Stimulated activated CD8-positive, alpha-beta memory T cell treated with anti-CD3 and anti-CD28 coated beads, Interleukin-12 subunit alpha, Interleukin-12 subunit beta, amount 100 ng/mL, for 4 hours (primary cell): Measurements from ENCODE around the gene PRR33.

ENCODE experiments used
- DNase-seq: peaks from one replicate; pipeline ENCODE4 v3.0.0-alpha.2; 2020; ENCODE audit warnings: low read depth

The PRR33 gene

DNA sequence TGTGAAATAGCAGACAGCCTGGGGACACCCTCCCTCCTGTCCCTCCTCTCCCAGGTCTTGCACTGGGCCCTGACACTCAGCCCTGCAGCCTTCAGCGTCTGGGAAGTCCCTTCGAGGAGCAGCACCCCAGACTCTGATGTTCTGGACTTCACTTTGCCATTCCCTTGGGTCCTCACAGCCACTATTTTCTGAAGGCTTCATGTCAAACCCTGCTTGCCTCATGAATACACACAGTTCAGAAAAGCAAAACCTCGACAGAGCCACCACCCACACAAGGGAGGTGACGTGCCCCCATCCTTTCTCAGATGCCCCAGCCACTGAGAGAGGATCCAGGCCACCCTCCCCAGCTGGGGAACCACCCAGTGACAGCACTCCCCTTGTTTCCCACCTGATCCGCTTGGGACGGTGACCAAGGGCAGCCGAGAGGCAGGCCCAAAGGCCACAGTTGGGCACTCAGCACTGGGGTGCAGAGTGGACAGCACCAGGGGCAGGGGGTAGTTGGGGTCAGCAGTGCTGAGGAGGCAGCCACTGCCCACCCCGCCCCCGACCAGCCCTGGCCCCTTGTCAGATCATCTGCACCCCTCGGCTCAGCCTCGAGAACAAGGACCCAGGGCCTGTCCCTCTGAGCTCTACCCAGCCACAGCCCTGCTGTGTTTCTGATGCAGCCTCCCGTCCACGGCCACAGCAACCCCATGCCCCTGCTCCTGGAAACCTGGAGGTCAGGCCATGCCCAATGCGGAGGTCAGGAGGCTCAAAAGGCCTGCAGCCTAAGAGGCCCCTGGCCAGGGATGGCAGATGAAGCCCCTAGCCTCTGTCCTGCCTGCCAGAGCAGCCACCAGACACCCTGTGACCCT lies 24.7 kb upstream of the PRR33 start:
- no peak for DNase-seq

DNA sequence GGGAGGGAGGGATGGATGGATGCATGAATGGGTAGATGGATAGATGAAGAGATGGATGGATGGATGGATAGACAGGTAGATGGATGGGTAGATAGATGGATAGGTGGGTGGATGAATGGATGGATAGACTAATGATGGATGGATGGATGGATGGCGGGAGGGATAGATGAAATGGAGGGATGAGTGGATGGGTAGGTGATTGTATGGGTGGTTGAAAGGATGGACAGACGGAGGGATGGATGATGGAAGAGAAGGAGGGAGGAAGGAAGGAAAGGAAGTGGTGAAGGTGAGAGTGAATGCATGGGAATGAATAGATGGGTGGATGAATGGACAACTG lies 24.1 kb upstream of the PRR33 start:
- DNase-seq, result no peak

DNA sequence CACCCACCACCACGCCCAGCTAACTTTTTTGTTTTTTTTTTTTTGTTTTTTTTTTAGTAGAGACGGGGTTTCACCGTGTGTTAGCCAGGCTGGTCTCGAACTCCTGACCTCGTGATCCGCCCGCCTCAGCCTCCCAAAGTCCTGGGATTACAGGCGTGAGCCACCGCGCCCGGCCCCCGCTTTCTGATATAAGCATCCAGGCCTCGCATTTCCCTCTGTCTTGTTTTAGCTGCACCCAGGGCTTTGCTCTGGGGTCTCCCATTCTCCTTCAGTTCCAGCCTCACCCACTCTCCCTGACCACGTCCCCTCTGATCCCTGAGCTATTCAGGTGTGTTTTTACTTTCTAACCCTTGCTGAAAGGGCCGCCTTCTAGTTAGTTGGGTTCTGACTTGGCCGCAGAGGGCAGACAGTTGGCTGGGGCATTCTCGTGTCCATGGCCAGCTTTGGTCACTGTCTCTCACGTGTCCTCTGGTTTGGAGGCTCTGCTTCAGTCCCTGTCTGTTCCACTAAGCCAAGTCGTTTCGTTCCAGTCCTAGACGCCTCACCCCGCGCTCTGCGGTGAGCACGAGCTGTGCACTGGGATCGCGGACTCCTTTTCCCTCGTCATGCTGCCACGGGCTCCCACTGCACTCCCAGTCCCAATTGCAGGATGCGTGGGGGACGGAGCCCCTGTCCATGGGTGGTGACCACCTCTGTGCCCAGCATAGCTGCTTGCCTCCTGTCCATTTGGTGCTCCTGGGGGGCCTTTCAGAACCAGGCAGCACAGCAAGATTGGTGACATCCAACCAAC lies 21.8 kb upstream of the PRR33 start:
- DNase-seq, result no peak

DNA sequence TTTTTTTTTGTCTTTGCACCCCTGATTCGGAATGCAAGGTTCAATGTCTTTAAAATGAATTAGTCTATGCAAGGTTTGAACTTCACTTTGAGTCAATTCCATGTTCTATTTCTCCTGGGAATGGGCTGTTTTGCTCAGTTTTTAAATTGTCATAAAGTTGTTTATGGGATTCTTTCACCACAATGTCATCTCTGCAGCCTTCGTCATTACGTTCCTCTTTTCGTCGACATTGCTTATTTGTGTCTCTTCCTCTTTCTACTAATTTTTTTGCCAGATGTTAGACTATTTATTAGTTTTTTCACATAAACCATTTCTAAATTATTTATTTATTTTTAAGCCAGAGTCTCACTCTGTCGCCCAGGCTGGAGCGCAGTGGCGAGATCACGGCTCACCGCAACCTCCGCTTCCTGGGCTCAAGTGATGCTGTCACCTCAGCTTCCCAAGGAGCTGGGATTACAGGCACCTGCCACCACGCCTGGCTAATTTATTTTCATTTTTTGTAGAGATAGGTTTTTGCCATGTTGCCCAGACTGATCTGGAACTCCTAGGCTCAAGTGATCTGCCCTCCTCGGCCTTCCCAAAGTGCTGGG lies 20.7 kb upstream of the PRR33 start:
- no peak for DNase-seq

DNA sequence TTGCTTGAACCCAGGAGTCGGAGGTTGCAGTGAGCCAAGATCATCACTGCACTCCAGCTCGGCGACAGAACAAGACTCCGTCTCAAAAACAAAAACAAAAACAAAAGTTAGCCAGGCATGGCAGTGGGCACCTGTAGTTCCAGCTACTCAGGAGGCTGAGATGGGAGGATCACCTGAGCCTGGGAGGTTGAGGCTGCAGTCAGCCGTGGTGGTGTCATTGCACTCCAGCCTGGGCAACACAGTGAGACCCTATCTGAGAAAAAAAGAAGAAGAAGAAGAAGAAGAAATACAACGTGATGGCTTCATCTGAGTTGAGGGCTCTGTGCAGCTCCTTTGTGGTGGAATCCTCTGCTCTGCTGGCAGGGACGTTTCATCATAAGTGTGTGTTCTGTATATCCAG lies 17.8 kb upstream of the PRR33 start:
- no peak for DNase-seq

DNA sequence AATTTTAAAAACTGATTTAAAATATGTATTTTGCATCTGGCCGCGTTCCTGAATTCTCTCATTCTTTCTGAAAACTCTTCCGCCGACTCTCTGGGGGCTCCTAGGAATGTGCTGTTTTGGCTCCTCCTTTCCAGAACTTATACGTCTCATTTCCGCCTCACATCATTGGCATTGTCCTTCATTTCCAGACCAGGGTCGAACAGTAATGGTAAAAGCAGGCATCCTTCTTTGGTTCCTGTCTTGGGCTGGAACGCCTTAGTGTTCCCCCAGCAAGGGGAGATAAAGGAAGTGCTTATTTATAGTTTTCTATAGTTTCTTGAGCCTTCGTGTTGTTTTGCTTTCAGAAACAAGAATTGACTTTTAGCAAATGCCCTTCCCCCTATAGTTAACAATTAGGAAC lies 16.9 kb upstream of the PRR33 start:
- DNase-seq, result no peak

DNA sequence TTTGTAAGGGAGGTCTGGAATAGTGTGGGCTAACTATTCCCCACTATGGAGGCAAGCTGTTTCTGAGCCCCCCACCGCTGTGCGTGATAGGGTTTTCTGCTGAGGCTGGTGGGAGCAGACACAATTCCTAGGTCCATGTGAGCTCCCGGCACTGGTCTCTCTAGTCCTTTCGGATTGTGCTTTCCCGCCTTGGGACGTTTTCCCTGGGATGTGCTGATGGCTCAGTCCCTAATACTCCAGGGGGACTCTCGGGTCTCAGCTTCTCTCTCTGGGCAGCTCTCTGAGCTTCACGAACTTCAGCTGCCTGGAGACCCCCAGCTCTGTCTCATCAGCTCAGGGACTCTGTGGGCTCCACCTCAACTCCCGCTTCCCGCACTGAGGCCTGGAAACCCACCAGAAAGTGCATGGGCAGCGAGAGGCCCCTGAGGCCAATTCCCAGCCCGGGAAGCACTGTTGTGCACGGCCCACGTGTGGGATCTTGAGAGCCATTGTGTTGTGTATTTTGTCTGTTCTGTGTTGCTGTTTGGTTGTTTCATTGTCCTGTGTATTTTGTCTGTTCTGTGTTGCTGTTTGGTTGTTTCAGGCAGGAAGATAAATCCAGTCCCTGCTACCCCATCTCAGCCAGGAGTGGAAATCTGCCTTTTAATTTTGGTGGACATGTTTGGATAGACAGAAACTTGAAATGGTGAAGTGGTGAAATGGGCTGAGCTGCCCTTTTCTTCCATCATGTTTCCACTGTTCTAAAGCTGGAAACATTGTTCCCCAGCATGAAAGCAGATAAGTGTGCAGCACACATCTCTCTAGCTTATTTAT lies 15.1 kb upstream of the PRR33 start:
- DNase-seq, result no peak

DNA sequence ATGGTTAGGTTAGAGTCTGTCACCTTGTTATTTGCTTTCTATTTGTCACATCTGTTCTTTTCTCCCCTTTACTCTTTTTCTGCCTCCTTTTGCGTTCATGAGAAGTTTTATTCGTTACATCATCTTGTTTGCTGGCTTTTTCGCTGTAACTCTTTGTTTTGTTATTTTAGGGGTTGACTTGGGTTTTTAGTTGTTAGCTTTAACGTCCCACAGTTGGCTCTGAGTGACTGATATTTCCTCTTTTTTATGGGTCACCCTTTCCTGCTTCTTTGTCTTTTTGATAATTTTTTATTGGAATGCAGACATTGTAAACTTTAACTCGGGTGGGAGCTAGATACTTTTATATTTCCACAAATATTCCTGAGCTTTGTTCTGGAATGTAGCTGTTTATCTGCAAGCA lies 14.5 kb upstream of the PRR33 start:
- DNase-seq, result no peak

DNA sequence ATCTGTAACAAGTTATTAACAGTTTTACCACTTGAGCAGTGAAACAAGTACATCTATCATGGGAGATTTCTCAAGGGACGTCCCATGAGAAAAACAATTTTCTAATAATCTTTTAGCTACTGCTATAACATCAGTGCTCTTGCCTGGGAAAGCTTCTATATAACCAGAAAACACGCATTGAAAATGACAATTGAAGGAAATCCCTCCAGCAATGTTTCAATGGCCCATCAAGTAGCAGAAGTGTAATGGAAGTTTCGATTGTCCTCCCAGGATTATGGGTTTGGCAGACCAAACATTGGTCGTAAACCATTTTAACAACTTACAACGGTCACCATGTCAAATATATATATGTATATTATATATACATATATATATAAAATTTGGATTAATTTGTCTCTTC lies 8.0 kb upstream of the PRR33 start:
- no peak for DNase-seq

DNA sequence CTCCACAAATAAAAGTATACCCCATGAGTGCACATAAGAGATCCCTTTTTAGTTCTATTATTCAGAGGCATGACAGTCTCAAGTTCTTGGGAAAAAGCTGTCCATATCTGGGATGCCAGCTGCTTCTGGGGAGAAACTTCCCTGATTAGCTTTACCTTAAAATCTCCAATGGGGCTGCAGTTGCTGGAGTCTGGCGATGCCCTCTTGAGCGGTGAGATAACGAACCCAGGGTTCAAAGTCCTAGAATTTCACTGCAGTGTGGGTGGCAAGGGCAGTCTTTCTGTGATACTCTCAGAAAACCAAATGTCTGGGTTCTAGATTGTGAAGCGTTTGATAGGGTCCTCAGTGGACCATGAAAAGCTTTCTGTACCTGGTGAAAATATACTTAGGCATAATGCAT lies 7.4 kb upstream of the PRR33 start:
- no peak for DNase-seq

DNA sequence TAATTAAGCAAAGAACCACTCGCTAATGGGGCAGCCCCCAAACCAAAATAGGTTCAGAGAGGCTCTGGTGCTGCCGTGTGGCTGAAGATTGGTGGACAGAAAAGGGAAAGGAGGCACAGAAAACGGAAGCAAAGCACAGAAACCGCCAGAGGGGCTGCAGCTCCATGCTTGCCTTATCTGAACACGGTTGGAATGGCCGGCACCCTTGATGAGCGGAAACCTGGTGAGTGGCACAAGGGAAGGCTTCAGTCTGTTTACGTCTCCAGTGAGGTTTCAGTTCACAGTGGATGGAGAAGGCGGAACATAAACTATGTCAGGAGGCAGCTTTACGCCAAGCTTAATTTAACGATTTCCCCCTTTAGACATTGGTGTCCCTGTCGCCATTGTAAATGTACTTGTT lies 5.2 kb upstream of the PRR33 start:
- DNase-seq, result no peak

DNA sequence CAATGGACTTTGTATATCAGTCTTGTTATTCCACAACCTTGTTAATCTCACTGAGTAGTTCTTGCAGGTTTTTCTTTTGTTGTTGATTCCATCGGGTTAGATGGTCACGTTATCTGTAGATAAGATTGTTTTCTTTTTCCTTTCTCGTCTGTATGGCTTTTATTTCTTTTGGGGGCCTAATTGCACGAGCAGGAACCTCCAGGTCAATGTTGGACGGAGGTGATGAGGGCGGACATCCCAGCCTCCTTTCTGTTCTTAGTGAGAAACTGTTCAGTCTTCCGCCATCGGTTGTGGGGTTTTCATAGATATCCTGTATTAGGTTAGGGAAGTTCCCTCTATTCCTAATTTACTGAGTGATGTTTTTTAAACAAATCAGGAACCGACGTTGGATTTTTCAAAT lies 4.8 kb upstream of the PRR33 start:
- no peak for DNase-seq

DNA sequence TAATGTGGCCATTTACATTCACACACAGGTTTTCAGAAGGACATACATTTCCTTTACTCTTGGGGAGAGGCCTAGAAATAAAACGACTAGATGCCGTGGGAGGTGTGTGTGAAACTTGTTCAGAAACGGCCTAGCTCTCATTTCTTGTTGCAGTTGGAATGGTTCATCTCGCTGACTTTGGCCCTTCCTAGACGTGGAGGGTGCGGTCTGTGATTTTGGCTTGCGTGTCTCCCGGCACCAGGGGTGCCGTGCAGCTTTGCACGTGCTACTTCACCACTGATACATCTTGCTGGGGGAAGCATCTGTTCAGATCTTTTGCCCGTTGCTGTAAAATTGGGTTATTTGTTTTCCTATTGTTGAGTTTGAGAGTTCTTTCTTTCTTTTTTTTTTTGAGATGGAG lies 3.1 kb upstream of the PRR33 start:
- no peak for DNase-seq

DNA sequence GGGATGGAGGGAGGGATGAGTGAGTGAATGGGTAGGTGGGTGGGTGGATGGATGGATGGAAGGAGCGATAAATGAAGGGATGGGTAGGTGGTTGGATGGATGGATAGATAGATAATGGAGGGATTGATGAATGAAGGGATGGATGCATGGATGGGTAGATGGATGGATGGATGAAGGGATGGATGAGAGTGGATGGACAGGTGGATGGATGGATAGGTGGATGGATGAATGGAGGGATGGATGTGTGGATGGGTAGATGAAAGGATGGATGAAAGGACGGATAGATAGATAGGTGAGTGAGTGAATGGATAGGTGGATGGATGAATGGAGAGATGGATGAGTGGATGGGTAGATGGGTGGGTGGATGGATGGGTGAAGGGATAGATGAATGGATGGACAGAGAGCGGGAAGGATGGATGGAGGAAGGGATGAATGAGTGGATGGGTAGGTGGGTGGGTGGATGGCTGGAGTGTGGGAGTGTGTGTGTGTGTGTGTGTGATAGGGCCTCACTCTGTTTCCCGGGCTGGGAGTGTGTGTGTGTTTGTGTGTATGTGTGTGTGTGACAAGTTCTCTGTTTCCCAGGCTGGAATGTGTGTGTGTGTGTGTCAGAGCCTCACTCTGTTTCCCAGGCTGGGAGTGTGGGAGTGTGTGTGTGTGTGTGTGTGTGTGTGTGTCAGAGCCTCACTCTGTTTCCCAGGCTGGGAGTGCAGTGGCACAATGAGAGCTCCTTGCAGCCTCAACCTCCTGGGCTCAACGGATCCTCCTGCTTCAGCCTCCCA lies 2.1 kb upstream of the PRR33 start:
- DNase-seq, result no peak

DNA sequence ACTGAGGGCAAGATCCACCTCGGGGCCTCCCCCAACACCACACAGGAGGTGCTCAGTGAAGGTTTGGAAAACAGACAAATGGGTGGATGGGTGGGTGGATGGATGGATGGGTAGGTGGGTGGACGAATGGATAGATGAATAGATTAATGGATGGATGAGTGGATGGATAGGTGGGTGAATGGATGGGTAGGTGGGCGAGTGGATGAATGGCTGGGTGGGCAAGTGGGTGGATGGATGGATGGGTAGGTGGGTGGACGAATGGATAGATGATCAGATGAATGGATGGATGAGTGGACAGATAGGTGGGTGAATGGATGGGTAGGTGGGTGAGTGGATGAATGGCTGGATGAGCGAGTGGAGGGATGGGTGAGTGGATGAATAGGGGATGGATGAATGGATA lies 863 bp upstream of the PRR33 start:
- DNase-seq, result no peak

DNA sequence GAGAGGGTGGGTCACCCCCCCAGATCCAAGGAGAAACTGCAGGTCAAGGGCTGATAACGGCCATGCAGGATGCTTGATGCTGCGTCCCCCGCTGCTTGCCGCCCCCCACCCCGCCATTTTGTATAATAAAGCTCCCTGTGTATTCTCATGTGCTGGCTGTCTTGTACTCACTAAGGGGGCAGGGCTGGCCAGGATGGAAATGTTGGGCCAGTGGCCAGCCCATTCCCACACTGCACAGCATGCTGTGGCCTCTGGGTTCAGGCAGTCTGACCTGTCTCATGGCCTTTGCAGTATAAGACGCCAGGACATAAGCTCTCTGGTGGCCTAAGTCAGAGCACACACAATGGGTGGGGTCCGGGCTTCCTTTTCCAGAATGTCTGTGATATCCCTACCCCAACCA lies 421 bp upstream of the PRR33 start:
- DNase-seq, result no peak

DNA sequence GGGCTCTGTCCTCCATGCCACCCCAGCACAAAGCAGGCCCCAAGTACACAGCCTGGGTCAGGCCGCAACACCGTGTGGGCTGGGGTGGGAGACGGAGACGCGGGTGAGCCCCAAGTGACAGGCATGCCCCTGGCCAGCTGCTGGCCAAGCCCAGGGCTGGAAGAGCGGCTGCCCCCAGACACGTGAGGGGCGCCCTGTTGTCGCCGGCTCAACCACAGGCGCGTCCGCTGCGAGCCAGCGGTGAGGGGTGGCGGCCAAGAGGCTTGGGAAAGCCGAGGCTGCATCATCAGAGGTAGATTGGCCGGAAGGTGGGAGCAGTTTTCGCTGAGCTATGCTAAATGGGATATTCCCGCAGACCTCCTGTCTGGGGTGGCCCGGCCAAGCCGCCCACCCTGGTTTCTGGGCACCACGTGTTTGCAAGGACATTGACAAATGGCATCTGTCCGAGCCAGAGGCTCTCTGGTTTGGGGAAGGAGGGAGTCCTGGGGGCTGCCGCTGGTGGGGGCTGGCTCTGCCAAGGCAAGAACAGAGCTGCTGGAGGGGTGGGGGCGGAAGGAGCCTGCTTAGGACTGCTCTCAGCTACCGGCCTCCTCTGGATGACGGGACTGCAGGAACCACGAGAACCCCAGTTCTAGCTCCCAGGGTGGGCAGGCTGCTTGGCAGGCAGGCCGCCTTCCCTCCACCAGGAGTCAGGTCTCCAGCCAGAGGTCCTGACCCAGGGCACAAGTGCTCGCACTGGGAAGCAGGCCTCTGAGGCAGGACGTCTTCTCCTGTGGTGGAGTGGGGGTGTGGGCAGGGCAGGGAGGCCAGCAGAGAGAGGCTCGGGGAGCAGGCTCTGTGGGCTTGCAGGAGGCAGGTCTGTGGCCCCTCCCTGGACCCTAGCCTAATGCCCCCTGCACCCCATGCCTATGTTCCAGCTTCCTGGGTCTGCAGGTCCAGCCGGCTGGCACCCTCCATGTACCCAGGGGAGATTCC lies 552 bp downstream of the PRR33 start:
- no peak for DNase-seq

DNA sequence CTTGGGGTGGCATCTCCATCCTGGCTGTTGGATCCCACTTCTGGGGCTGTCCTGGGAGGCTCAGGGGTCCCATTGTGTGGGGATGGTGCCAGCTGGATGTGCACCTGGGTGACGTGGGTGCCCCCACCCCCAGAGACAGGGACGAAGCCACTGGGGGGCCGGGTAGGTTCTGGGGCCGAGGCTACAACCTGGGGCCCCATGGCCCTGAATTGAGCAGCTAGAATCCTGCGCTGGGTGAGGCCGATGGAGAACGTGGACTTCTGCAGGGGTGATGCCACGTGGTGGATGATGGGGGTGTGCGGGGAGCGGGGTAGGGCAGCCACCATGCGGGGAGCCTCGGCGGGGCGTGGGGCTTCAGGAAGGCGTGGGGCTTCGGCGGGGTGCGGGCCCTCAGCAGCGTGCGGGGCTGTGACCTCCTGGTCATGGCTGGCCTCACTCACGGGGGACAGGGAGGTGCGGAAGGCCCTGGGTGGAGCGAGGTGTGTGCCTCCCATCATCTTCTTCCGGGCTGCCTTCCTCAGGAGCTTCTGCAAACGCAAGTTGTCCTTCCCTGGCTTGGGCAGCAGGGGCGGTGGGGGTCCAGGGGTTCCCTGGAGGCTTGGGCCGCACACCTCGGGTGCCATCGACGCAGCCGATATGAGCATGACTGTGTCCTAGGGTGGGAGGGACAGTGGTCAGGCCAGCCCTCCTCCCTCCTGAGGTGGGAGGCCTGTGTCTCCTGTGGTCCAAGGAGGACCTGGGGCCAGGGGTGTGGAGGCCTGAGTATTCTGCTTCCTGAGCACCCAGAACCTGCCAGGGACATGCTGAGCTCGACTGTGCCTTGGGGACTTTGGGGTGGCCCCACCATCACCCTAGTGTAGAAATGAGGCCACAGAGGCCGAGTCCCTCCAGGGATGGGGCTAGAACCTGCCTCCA lies 1.5 kb downstream of the PRR33 start:
- DNase-seq, result no peak

DNA sequence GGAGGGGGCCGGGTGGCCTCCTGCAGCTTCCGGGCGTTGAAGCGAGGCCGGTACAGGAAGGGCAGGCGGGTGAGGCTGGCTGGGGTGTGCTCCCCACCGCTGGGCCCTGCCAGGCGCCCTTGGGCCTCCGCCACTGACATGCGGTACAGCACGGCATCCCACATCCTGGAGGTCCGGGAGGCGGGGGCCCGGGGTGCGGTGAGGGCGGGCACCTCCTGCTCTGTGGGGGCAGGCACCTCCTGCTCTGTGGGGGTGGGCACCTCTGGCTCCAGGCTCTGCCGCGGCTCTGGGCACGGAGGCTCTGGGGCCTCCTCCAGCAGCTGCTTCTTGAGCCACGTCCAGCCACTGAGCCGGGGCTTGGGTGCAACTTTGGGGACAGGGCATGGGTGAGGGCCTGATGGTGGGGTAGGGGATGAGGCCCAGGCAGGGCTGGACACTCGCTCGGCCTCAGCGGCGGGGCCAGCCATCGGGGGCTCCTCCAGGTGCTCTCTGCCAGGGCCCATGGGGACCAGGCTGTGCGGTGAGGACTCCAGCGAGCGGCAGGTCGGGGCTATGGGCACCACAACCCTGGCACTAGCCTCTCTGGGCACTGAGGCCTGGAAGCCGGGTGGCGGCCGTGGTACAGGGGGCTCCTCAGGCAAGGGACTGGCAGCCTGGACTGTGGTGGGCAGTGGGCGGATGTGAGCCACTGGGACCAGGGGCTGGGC lies 2.3 kb downstream of the PRR33 start:
- DNase-seq, result peak; percentile 64
